8988T (cell line): ENCODE results near the gene ADAMTS14.

Source experiments
- DNase-seq: peaks from one replicate; pipeline ENCODE4 v3.0.0; 2011

Gene ADAMTS14

DNA sequence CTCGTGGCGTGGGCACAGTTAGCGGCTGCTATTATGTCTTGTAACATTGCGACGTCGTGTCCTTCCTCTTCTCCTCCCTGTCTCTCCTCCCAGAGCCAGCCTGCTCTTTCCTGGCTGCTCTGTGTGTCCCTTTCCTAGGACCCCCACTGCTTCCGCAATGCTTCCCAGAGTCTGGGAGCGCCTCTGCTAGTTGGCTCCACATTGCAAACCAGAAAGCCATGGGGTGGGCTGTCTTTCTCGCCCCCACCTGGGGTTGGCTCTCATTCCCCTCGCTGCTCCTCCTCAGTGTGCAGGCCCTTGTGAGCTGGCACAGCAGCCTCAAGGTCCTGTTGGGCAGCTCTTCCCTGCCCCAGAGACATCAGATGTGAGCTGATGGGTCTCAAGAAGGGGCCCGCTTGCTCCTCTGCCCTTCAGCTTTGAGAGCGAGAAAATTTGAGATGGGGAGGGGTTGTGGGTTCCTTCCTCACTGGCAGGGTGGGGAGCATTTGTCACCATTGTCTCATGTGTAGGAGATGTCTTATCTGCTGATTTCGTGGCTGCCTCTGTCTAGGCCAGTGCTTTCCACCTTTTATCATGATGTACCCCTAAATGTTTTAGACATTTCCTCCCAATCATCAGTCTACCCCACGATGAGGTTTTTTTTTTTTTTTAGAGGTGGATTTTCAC lies 3.3 kb downstream of the ADAMTS14 start:
- no peak for DNase-seq

DNA sequence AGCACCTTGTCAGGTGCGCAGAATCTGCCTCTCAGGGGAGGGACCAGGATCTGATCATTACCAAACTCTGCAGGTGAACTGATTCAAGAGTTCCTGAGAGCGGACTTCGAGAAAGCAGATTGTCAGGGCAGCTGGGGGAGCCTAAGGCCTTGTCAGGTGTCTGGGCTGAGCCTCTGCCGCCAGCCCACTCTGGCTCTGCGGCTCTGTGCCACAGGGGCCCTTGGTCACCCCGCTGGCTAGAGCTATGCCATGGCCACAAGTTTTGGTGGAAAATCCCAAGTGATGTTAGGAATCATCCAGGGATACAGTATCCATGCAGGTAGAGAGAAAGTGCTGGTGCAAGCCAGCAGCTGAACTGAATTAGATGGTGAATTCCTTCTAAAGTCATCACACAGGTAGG lies 4.2 kb downstream of the ADAMTS14 start:
- DNase-seq, result no peak

DNA sequence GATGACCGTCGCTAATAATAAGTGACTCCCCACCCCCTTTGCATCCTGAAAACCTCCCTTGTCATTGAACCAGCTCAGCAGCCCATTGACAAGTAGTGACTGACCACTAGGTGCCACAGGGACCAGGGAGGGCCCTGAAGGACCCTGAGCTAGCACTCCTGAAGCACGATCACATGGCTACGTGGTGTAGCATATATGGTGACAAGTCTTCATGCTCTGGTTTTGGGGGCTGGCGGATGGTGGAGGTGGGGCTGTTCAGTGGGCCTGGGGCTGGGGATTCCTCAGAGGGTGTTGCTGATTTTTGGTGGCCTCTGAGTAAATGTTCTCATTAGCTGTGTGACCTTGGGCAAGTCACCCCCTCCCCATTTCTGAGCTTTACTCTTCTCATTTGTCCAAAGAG lies 4.7 kb downstream of the ADAMTS14 start:
- no peak for DNase-seq

DNA sequence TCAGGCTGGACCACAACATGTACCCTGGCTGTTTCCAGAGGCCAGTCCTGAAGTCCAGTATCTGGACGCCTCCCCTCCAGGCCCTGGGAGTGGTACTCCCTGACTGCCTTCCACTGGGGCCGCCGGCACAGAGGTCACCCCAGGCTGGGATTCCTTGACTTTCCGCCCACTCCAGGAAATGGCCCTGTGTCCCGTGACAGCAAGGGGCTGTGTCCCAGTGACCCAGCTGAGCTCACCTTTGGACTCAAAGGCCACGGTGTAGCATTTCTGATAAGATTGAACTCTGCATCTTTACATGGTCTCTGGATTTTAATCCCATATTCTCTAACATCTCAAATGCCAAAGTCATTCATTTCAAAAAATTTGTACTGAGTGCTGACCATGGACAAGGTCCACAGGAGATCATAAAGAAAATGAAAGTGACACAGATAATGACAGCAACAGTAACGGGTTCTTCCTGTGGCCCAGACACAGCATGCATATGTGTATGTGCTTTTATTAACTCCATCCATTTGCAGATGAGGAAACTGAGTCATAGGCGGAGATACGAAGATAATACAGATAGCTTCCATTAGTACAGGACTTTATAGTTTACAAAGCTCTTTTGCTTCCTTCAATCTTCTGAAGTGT lies 5.4 kb downstream of the ADAMTS14 start:
- DNase-seq, result no peak

DNA sequence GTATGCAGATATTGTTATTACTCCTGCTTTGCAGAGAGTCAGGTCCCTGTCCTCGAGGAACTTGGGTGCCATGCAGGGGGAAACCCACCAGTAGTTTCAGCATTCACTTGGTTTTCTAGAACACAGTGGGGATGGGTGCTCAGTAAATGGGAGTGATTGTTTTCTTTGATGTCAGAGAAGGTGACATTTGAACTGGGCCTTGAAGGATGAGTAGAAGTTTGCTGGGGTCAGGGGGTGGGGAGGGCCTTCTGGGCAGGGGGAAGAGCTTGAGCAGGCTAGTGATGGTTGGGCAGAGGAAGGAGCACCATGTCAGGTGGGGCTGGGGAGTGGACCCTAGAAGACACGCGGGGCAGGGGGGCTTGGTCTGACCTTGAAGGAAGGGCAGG lies 5.9 kb downstream of the ADAMTS14 start:
- DNase-seq, result no peak

DNA sequence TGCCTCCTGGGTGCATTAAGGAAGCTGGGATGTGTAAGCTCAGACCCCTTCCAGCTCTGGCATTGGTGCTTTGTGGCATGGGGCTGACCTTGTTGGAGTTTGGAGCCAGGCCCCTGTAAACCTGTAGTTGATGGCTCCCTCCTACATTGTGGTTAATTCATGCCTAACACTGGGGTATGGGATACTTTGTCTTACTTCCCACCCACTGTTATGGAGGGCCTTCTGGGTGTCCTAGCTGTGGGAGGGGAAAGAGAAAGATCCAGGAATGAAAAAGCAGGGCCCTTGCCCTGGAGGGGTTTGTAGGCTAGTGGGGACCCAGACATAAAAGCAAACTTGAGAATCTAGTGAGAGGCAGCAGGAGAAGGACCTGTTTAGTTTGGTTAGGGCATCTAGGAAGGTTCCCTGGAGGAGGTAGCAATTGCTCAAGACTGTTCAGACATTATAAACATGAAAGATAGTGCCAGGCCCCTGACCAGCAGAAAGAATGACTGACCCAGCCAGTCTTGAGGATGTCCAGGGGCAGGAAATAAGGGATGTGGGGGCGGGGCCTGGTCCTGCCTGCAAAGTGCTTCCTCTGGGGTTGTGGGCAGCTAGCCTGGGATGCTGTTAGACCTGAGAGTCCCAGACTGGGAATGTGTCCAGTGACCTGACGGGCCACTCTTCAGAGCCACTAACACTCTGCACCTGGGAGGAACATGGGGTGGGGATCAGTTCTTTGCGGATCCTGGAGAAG lies 6.6 kb downstream of the ADAMTS14 start:
- no peak for DNase-seq

DNA sequence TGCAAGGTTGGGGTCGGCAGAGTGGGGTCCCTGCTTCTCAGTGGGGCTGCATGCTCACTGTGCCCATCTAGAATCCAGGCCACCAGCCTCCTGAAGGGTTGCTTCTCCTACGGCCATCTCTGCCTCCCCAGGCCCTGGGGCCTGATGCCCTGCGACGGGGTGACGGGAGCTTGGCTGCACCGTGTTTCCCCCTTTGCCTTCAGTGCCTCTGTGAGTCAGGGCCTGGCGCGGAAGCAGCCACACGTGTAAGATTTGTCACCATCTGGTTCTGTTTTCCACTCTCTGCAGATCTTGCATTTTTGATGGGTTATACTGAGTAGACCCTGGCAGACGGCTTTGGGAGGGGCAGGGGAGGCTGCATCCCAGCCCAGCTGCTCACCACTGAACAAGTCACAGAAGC lies 7.2 kb downstream of the ADAMTS14 start:
- no peak for DNase-seq

DNA sequence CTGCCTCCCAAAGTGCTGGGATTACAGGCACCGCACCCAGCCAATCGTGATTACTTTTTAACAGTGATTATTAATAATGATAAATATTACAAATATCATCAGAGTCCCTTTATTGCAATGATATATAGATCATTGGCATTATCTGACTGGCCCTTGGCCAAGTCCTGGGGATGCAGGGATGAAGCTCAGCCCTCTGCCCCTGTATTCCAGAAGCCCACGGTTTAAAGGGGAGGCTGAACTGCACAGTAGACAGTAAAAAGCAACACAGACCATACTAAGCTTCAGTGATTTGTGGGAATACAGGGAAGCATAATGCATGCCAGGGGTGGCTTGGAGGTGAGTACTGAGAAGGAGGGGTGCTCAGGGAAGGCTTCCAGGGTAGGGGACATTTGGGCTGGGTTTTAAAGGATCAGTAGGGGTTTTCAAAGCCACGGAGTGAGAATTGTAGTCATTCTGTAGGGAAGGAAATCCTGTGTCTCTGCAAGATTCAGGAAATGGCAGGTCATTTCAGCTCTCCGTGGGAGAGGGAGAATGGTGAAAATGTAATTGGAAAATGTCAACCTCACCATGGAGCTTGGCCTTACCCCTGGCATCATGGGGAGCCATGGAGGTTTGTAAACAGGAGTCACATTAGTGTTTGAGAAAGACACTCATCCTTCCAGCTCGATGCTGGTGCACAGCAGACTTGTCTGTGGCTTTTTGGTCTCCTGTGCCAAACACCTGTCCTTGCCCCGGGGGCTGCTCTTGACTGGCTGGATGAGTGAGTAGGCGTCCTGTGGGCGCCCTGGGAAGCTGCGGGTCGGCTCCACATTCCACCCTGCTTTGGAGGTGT lies 8.8 kb downstream of the ADAMTS14 start:
- no peak for DNase-seq

DNA sequence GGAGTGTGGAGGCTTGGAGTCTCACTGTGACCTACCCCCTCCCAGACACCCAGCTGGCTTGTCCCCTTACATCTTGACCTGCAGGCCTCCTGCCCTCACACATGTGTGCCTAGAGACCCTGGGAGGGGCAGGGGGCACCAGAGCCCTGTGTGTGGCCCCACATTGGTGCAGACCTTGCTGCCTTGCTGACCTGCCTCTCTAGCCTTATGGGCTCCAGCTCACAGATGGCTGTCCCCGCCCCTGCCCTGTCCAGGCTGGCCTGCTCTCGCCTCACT lies 9.4 kb downstream of the ADAMTS14 start:
- no peak for DNase-seq

DNA sequence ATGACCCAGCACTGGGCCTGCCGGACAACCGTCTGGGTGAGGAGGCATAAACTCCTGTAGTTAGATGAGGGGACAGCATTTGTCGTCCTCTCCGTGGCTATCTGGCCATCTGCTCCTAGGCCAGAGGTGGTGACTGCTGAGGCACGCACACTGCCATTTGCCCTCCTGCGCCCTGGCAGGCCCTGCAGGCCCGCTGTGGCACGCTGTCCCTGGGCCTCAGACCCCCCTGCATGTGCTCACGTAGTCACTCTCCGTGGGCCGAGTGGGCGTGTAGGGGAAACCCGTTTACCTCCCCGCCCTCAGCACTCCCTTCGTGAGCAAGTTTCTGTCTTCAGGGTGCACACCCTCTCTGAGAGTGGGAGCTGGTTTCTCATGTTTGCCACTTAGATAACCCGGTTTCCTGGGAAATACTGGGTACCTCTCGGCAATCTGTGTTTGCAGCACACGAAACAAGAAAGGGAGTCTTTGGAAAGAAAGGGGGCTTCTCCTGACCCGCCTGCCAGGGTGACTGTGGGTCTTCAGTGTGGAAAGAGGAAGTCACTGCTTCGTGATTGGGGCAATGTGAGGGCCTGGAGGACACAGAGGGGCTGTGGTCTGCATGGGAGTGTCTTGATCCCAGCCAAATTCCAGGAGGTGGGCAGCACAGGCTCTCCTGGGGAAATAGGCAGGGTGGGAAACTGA lies 10.8 kb downstream of the ADAMTS14 start:
- no peak for DNase-seq

DNA sequence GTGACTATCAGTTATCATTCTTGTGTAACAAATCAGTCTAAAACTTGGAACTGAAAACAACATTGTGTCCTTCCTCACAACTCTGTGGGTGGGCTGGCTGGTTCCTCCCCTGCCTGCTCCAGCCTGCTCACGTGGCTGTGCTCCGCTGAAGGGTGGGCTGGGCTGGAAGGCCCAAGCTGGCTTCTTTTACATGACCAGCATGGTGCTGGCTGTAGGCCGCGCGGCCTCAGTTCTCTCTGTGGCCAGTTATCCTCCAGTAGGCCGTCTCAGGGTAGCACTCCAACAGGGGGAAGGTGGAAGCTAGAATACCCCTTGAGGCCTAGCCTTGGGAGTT lies 11.3 kb downstream of the ADAMTS14 start:
- no peak for DNase-seq

DNA sequence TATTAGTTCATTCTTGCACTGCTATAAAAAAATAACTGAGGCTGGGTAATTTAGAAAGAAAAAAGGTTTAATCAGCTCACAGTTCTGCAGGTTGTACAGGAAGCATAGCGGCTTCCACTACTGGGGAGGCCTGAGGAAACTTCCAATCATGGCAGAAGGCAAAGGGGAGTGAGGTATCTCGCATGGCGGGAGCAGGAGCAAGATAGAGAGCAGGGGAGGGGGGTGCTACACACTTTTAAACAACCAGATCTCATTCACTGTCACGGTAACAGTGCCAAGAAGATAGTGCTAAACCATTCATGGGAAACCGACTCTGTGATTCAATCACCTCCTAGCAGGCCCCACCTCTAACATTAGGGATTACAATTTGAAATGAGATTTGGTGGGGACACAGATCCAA lies 11.6 kb downstream of the ADAMTS14 start:
- no peak for DNase-seq

DNA sequence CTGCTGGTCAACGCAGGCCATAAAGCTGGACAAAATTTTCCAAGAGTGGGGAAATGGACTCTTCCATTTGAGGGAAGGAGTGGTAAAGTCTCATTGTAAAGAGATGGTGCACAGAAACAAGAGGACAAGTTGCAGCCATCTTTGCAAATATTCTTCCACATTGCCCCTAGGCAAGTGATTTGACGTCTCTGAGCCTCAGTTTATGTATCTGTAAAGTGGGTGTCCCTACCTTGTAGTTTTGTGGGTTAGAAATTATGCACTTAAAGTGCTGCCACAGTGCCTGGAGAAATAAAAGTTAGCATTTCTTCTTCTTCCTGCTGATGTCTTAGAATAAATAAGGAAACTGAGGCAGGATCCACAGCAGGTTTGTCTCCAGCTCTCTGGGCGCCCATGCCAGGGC lies 12.1 kb downstream of the ADAMTS14 start:
- DNase-seq, result no peak

DNA sequence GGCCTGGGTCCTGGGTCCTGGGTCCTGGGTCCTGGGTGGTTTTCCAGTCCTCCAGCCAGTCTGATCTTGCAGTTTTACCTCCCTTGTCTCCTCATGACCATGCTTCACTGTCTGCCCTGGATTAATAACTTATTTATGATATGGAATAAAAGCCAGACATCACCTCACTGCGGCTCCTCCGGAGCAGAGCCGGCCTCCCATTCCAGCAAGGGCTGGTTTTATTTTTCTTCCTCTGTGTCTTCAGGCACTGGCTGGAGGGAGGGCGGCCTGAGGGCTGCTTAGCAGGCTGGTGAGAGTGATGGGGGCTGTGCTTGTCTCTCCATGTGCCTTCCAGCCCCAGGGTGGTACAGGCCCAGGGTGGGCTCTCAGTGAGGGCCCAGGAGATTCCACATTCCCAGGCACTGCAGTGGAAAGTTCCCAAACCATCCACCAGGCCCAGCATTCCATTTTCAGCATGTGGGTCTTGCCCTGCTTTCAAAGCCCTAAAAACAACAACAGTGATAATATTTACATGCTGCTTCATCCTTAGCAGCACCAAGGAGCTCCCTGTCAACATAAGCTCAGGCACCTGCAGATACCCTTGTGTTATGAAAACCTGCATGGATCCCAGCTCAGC lies 12.6 kb downstream of the ADAMTS14 start:
- no peak for DNase-seq

DNA sequence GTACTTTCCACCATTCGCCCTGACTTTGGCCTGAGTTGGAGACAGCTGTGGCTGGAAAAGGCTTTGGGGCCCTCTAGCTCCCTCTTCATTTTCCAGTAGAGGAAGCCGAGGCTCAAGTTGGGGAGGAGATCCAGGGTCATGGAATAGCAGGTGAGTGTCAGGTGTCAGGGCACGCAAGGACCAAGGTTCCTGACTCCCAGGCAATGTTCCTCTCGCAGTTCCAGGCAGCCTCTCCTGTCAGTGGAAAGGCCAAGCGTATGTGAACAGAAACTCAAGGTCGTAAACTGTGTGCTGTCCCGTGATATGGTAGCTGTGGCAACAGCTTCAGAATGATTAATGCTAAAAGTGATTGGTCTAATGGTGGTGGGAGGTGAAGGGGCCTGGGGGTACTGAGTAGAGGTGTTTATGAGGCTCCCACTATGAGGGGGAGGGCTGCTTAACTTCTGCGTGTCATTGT lies 13.2 kb downstream of the ADAMTS14 start:
- no peak for DNase-seq

DNA sequence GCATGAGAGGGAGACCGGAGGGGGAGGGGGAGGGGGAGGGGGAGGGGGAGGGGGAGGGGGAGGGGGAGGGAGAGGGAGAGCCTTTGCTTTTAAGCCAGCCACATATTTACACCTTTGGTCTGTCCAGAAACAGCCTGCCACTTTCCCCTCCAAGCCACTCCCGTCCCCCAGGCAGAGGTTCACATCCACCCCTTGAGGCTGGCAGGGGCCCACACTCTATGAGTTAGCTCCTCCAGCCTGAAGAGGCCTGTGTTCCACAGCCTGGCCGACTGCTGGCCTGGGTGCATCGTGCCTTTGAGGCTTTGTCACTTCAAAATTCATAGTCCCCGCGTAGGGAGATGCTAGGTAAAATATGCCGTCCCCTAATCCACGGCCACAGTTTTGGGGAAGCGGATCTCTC lies 16.5 kb downstream of the ADAMTS14 start:
- DNase-seq, result no peak

DNA sequence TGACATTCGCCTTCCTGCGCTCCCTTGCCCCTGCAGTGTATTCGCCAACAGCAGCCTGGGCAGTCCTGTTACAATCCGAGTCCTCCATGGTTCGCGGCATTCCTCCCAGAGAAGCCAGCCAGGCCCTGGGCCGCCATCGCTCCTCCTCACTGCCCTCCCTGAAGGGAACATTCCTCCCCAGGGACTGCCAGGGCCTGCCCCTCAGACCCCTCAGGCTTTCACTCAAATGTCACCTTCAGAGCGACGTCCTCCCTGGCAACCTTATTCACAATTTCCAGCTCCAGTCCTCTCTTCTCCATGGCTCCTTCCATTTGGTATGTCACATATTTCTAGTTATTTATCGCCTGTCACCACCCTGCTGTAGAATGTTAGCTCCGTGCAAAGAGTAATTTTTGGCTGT lies 17.4 kb downstream of the ADAMTS14 start:
- DNase-seq, result no peak

DNA sequence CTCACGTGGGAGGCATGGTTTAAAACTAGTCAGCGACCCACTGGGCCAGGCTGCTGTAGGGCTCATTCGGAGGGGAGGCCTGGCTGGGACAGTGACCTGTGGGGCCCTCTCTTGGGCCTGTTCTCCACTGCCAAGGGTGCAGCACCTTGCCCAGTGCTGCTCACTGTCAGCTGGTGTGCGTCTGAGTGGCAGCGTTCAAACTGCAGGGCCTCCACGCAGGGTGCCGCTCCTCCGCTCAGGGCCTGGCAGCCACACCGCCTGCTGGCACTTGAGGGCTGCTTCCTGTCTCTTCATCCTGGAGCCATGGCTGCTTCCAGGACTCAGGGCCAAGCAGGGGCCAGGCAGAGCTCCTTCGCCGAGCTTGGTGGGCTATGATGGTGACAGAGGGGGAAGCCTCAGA lies 18.3 kb downstream of the ADAMTS14 start:
- DNase-seq, result no peak

DNA sequence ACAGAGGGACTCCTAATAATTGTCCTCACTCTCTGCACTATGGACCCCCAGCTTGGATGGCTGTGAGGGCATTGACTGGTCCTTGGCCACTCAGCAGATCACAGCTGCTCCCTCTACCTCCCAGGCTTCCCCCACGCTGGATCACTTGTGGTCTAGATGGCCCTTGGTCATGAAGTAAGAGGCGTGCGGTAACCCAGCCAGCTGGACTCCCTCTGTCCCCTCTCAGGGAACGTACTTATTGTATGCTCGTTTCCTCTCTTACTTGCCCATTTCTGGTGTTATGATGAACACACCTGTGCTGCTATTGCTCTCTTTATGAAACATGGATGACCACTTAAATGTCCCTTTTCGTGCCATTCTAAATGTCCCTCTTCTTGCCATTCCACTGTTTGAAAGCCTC lies 19.3 kb downstream of the ADAMTS14 start:
- DNase-seq, result no peak

DNA sequence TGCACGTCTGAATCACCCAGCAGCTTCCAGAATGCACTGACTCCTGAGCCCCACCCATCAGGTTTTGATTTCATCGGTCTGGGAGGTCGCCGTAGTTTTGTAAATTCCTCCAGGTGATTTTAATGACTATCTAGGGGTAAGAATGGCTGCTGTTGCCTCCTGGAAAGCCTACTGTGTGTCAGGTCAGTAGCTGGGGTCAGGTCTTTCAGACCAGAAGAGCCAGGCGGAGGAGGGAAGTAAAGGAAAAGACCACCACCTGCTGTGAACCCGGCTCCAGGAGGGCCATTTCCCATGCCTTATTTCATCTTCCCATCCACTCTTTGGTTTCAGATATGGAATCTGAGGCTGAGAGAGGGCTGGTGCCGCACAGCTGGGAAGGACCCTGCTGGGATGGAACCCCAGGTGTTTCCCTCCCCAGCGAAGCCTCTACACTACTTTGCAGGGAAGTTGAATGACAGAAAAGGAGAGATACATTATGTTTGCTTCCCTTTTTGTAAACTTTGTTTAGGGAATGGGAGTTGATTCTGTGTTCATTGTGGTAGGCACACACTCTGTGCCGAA lies 19.8 kb downstream of the ADAMTS14 start:
- DNase-seq, result no peak

DNA sequence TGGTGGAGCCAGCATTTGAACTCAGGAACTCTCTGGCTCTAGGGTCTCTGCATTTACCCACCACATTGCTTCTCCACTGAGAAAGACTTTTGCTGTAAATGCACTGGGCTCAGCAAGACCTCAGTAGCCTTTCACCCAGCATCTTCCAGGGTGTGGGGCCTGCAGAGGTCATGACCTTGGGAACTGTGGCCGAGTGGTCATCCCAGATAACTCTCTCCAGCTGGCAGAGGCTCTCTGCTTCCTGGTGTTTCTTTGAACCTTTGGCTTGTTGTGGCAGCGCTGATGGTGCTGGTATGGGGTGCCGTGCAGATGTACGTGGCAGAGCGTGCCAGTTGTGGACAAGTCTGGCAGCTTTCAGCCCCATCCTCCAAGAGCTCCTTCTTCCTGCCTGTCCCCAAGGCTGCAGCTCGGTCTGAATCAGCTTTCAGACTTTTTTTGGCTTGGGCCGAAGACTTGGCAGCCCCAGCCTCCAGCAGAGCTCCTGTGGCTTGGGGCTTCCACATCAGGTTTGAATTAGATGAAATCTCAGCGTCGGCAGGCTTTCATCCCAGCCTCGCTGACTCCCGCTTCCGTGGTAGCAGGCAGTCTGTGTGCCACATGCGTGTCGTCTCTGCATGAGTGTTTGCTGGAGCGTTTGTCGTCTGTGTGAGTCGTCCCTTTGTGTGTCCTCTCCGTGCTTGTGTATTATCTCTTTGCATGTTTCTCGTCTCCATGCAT lies 21.5 kb downstream of the ADAMTS14 start:
- no peak for DNase-seq
